Adrenal gland (tissue), 12 donors: ENCODE measurements around the gene ROBO4. TPM values are rescaled to one million over a fixed set of nuclear protein-coding genes. Genes with fewer than 3 reads are reported as not detected.

Source experiments
- DNase-seq, 7 donors: peaks; one replicate each; pipeline ENCODE4 v3.0.0-alpha.2; 2019 to 2020
- H3K27ac ChIP-seq, 5 donors: fragments of 200-600 bp; sonication (generic) in 4 of 5; 1 replicate in 3 of 5; 2 replicates in 2 of 5; pipeline versions ENCODE4 v1.5.1 to v1.8.0; 2016 to 2020; ENCODE audit warnings: mild to moderate bottlenecking in 1 of 5
- H3K27me3 ChIP-seq: fragments of 200-600 bp; 2 replicates; pipeline ENCODE4 v1.8.0; 2021
- H3K36me3 ChIP-seq, 2 donors: fragments of 200-600 bp; replicated peaks in 1 of 2; 1 replicate in 1 of 2; 2 replicates in 1 of 2; pipeline versions ENCODE4 v1.5.1 to v1.8.0; 2018 to 2022
- H3K4me1 ChIP-seq, 2 donors: fragments of 200-600 bp; replicated peaks in 1 of 2; 1 replicate in 1 of 2; 2 replicates in 1 of 2; pipeline versions ENCODE4 v1.5.1 to v1.8.0; 2018 to 2021
- H3K4me3 ChIP-seq, 4 donors: fragments of 200-600 bp; sonication (generic) in 3 of 4; one replicate each; pipeline ENCODE4 v1.5.1; 2016 to 2018
- H3K9me3 ChIP-seq, 3 donors: fragments of 200-600 bp; sonication (generic) in 1 of 3; replicated peaks in 1 of 3; 1 replicate in 2 of 3; 2 replicates in 1 of 3; pipeline versions ENCODE4 v1.5.1 to v1.8.0; 2016 to 2021
- POLR2A ChIP-seq, 2 donors: fragments of 450-650 bp; IDR thresholded peaks; one replicate each; pipeline ENCODE4 v1.6.1; 2017; ENCODE audit warnings: antibody characterized with exemption in 2 of 2, mild to moderate bottlenecking in 2 of 2, moderate library complexity in 1 of 2
- WGBS, 4 donors: extraction: QIAGEN DNeasy Blood & Tissue Kit in 2 of 4; methylation state at CpG; one replicate each; pipeline versions ENCODE4 v1.1.5 to v1.1.7; 2013 to 2017; 5-methylcytosine and 5-hydroxymethylcytosine counted together
- intact Hi-C, 2 donors: fragments of 100-400 bp; cut with DNase I; formaldehyde crosslinking; loops; one replicate each; pipeline versions ENCODE4 v1.14.1 to v1.15.0; 2022 to 2023
- polyA plus RNA-seq, 3 donors: library from polyadenylated mRNA; stranded (reverse); fragments of 200-250 nt in 2 of 3; fragments of 350-450 nt in 1 of 3; fragmentation: Illumina TruSeq in 1 of 3; extraction: RNeasy Lipid Tissue Mini Kit (QIAGEN cat#74804) in 1 of 3; gene quantifications; one replicate each; pipeline ENCODE4 v1.2.3, GENCODE V29; 2013 to 2014
- total RNA-seq, 9 donors: library from RNA; depleted of rRNA in 4 of 9; stranded (reverse); fragments of >200 nt in 4 of 9; fragments of 120-200 nt in 1 of 9; fragmentation: NEBNext Ultra II Directional in 1 of 9; extraction: Animal tissue kit (Norgen Biotek cat#: 25700) in 1 of 9; gene quantifications; one replicate each; pipeline versions ENCODE4 v1.1.0 to v1.2.4, GENCODE V29; 2013 to 2023
- TF ChIP-seq, protein P1 (sequence below), 6 experiments: fragments of 450-650 bp in 4 of 6; fragments of 200-600 bp in 2 of 6; sonication (generic) in 1 of 6; IDR thresholded peaks; 1 replicate in 5 of 6; 2 replicates in 1 of 6; pipeline versions ENCODE4 v1.5.1 to v1.8.0; 2016 to 2021; ENCODE audit warnings: antibody characterized with exemption in 6 of 6, mild to moderate bottlenecking in 2 of 6, moderate library complexity in 1 of 6
- donor health status: healthy with polysubstance abuse.
- donor health status: Bipolar disorder and iron deficiency.
- donor health status: DM: yes; HTN: yes; CAD: no.
- donor health status: DM: no; HTN: no; CAD: no.
- donor health status: DM: no; HTN: no; CAD: no.
- donor health status: DM: yes; HTN: yes; CAD: no.

ROBO4 gene
- total and polyA plus RNA-seq, 12 donors = 4.6 to 40.7 (median 19.5) TPM

DNA sequence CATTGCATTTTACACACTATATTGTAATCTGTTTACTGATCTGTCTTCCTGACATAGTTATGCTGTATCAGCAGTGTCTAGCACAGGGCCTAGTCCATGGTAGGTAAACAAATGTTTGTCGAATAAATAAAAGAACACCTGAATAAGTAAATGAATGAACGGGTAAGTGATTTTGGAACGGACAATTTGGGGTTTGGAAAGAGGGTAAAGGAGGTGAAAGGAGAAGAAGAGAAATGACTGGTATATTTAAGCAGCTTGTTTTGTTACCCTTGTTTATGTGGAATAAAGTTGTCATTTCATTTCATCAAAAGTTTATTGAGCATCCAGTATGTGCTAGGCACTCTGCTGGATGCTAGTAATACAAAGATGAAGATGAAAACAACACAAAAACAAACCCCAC, 21.3 kb upstream of the ROBO4 start, which contains the start of gene HEPN1:
TSS of gene HEPN1 (plus strand) at position 301 of the 400 bp plus-strand sequence.
- no peak within 1 kb of the TSS for H3K27ac ChIP-seq
- no peak for DNase-seq
- 86 to 89% (median 87%) methylated on average over 3 of the region's 3 CpGs for WGBS, 4 donors
- H3K4me3 ChIP-seq = no peak within 1 kb of the TSS
- H3K4me1 ChIP-seq = peaks cover 7 to 9% of the 10 kb centered on the region in 2 donors
- intact Hi-C loops = no loop called here
- no peaks in the 10 kb centered on the region for H3K36me3 ChIP-seq
- no peaks in the 10 kb centered on the region for H3K9me3 ChIP-seq
- no peaks in the 10 kb centered on the region for H3K27me3 ChIP-seq
- TF ChIP-seq, protein P1, sequence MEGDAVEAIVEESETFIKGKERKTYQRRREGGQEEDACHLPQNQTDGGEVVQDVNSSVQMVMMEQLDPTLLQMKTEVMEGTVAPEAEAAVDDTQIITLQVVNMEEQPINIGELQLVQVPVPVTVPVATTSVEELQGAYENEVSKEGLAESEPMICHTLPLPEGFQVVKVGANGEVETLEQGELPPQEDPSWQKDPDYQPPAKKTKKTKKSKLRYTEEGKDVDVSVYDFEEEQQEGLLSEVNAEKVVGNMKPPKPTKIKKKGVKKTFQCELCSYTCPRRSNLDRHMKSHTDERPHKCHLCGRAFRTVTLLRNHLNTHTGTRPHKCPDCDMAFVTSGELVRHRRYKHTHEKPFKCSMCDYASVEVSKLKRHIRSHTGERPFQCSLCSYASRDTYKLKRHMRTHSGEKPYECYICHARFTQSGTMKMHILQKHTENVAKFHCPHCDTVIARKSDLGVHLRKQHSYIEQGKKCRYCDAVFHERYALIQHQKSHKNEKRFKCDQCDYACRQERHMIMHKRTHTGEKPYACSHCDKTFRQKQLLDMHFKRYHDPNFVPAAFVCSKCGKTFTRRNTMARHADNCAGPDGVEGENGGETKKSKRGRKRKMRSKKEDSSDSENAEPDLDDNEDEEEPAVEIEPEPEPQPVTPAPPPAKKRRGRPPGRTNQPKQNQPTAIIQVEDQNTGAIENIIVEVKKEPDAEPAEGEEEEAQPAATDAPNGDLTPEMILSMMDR (IDR thresholded peaks at IDR 0.05) = no peak
- TF ChIP-seq POLR2A (IDR thresholded peaks at IDR 0.05) = no peak

DNA sequence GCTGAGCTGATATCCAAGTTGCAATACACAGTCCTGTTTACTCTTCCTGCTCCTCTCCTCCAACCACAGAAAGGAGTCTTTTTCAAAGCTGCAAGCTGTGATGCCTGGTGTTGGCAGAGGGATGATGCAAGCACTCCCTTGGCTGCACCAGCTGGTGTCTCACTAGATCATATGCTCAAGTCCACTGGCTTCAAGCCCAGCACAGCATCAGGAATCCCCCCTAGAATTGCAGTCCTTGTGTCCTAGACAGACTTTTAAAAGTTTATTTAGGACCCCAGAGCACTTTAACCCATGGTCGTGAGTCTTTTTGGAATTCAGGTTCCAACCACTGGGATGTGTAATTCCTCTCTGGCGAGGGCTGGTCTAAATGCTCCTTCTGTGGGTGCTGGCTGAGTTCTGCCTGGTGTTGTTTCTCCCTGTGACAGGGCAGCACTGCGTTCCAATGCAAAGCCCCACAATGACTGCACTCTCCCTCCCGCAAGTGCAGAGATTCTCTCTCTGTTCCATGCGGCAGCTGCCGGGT, 19.5 kb upstream of the ROBO4 start:
- no peak for TF ChIP-seq POLR2A (IDR thresholded peaks at IDR 0.05)
- TF ChIP-seq, protein P1 (IDR thresholded peaks at IDR 0.05) = no peak
- Histone ChIP-seq H3K27me3 (no peaks in the 10 kb centered on the region), H3K9me3 (no peaks in the 10 kb centered on the region), H3K4me1 (peaks cover 7 to 9% of the 10 kb centered on the region in 2 donors), H3K4me3 (no peak overlapping the region), H3K27ac (no peak overlapping the region), H3K36me3 (no peaks in the 10 kb centered on the region)
- intact Hi-C loops = no loop called here
- 77 to 82% (median 78%) methylated on average over 4 to 6 of the region's 6 CpGs for WGBS, 4 donors
- no peak for DNase-seq

DNA sequence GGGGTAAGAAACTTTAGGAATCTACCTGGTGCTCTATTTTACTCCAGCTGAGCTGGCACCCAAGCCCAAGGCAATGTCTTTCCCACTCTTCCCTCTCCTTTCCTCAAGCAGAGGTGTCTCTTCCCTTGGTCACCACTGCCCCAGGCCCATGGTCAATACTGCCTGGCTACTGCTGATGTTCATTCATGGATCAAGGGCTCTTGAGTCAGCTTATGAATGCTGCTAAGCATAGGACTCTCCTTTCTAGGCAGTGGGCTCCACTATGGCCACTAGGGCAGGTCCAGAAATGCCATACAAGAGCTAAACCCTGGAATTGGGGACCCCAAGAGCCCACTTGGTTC, 18.7 kb upstream of the ROBO4 start:
- DNase-seq = no peak
- Histone ChIP-seq H3K9me3 (no peaks in the 10 kb centered on the region), H3K36me3 (no peaks in the 10 kb centered on the region), H3K4me3 (no peak overlapping the region), H3K27ac (no peak overlapping the region), H3K27me3 (no peaks in the 10 kb centered on the region), H3K4me1 (peaks cover 7 to 8% of the 10 kb centered on the region in 2 donors)
- TF ChIP-seq, protein P1 (IDR thresholded peaks at IDR 0.05) = no peak
- TF ChIP-seq POLR2A (IDR thresholded peaks at IDR 0.05) = no peak
- intact Hi-C loops = no loop called here

DNA sequence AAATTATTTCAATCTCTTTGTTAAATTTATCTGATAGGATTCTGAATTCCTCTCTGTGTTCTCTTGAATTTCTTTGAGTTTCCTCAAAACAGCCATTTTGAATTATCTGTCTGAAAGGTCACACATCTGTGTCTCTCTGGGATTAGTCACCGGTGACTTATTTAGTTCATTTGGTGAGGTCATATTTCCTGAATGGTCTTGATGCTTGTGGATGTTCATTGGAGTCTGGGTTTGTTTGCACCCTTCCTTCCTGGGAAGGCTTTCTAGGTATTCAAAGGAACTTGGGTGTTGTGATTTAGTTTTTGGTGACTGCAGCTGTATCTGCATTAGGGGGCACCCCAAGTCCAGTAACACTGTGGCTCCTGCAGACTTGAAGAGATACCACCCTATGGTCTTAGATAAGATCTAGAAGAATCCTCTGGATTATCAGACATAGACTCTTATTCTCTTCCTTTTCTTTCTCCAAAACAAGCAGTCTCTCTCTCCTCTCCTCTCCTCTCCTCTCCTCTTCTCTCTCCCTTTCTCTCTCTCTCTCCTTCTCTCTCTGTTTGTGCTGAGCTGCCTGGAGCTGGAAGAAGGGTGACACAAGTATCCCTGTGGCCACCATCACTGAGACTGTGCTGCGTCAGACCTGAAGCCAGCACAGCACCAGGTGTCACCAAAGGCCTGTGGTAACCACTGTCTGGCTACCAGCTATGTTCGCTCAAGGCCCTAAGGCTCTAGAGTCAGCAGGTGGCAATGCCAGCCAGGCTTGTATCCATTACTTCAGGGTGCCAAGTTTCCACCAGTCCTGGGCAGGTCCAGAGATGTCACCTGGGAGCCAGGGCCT, 18.1 kb upstream of the ROBO4 start:
- intact Hi-C loops = no loop called here

More for the DNA sequence above, 18.1 kb upstream of the ROBO4 start:
- H3K4me3 ChIP-seq = no peak overlapping the region
- no peaks in the 10 kb centered on the region for H3K27me3 ChIP-seq
- no peak overlapping the region for H3K27ac ChIP-seq
- no peak for TF ChIP-seq POLR2A (IDR thresholded peaks at IDR 0.05)
- TF ChIP-seq, protein P1 (IDR thresholded peaks at IDR 0.05) = no peak
- H3K9me3 ChIP-seq = no peaks in the 10 kb centered on the region
- 78 to 83% (median 80%) methylated on average over 3 of the region's 3 CpGs for WGBS, 4 donors
- no peak for DNase-seq
- H3K4me1 ChIP-seq = peaks cover 2% of the 10 kb centered on the region in 2 donors
- H3K36me3 ChIP-seq = no peaks in the 10 kb centered on the region
